NB4 (cell line): ENCODE data around the gene MYL6.

ENCODE experiments used
- POLR2A ChIP-seq: IDR thresholded peaks from 2 replicates; pipeline ENCODE4 v1.6.1; 2011; ENCODE audit warnings: mild to moderate bottlenecking; ENCODE audit not compliant: insufficient read length; ENCODE audit errors: extremely low read depth
- TF ChIP-seq, protein P1 (sequence below): IDR thresholded peaks from one replicate; pipeline ENCODE4 v1.5.1; 2012; ENCODE audit warnings: low read depth, low read length
- TF ChIP-seq, protein P2 (sequence below): IDR thresholded peaks from 2 replicates; pipeline ENCODE4 v1.6.1; 2011; ENCODE audit warnings: low read depth, low read length

GRCh38 chr12:56163533-56164344, 5.6 kb downstream of the MYL6 start:
- TF ChIP-seq, protein P1, sequence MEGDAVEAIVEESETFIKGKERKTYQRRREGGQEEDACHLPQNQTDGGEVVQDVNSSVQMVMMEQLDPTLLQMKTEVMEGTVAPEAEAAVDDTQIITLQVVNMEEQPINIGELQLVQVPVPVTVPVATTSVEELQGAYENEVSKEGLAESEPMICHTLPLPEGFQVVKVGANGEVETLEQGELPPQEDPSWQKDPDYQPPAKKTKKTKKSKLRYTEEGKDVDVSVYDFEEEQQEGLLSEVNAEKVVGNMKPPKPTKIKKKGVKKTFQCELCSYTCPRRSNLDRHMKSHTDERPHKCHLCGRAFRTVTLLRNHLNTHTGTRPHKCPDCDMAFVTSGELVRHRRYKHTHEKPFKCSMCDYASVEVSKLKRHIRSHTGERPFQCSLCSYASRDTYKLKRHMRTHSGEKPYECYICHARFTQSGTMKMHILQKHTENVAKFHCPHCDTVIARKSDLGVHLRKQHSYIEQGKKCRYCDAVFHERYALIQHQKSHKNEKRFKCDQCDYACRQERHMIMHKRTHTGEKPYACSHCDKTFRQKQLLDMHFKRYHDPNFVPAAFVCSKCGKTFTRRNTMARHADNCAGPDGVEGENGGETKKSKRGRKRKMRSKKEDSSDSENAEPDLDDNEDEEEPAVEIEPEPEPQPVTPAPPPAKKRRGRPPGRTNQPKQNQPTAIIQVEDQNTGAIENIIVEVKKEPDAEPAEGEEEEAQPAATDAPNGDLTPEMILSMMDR = no peak
- no peak for TF ChIP-seq POLR2A
- TF ChIP-seq, protein P2, sequence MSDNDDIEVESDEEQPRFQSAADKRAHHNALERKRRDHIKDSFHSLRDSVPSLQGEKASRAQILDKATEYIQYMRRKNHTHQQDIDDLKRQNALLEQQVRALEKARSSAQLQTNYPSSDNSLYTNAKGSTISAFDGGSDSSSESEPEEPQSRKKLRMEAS = no peak
